Hematopoietic multipotent progenitor cell treated with erythropoietin and hydrocortisone succinate and interleukin-3 and kit ligand, for 15 days (in vitro differentiated cells): ENCODE data around the gene TMEM87A.

Experiments
- DNase-seq: peaks from one replicate; pipeline ENCODE4 v3.0.0-alpha.2; 2015; ENCODE audit warnings: low spot score

Gene TMEM87A

GRCh38 chr15:42203891-42204290 is 69.3 kb downstream of the TMEM87A start:
- DNase-seq = no peak

GRCh38 chr15:42202653-42203052 is 70.6 kb downstream of the TMEM87A start:
- DNase-seq = no peak

GRCh38 chr15:42201801-42202200 is 71.4 kb downstream of the TMEM87A start:
- DNase-seq = no peak

- no peak for DNase-seq
Measured at GRCh38 chr15:42199126-42199525, 74.1 kb downstream of the TMEM87A start.

- no peak for DNase-seq
Measured at GRCh38 chr15:42198516-42198915, 74.7 kb downstream of the TMEM87A start.

GRCh38 chr15:42194513-42194912 is 78.7 kb downstream of the TMEM87A start:
- no peak for DNase-seq

- DNase-seq = no peak
Measured at GRCh38 chr15:42193383-42193782, 79.8 kb downstream of the TMEM87A start.

- DNase-seq = no peak
Measured at GRCh38 chr15:42191610-42192346, 81.5 kb downstream of the TMEM87A start.

GRCh38 chr15:42190370-42190769 is 82.9 kb downstream of the TMEM87A start:
- DNase-seq = no peak

GRCh38 chr15:42185801-42186200 is 87.4 kb downstream of the TMEM87A start:
- no peak for DNase-seq

- DNase-seq = no peak
Measured at GRCh38 chr15:42184736-42185135, 88.5 kb downstream of the TMEM87A start.

- DNase-seq = no peak
Measured at GRCh38 chr15:42184296-42184695, 88.9 kb downstream of the TMEM87A start.

GRCh38 chr15:42182961-42183360 is 90.3 kb downstream of the TMEM87A start:
- DNase-seq = no peak

GRCh38 chr15:42182328-42182886 is 90.8 kb downstream of the TMEM87A start:
- no peak for DNase-seq

- DNase-seq = no peak
Measured at GRCh38 chr15:42178056-42178455, 95.2 kb downstream of the TMEM87A start.

- DNase-seq = no peak
Measured at GRCh38 chr15:42175671-42176070, 97.6 kb downstream of the TMEM87A start.

- no peak for DNase-seq
Measured at GRCh38 chr15:42172475-42172874, 100.8 kb downstream of the TMEM87A start.

GRCh38 chr15:42171795-42172194 is 101.4 kb downstream of the TMEM87A start:
- no peak for DNase-seq

- DNase-seq = no peak
Measured at GRCh38 chr15:42171122-42171521, 102.1 kb downstream of the TMEM87A start.

GRCh38 chr15:42166225-42166940 is 106.8 kb downstream of the TMEM87A start:
- no peak for DNase-seq

GRCh38 chr15:42165106-42165505 is 108.1 kb downstream of the TMEM87A start:
- DNase-seq = no peak

- DNase-seq = no peak
Measured at GRCh38 chr15:42163947-42164550, 109.2 kb downstream of the TMEM87A start.

- no peak for DNase-seq
Measured at GRCh38 chr15:42163291-42163690, 109.9 kb downstream of the TMEM87A start.
